OCI-LY7 (cell line): ENCODE data around the gene COL11A2. TPM values are rescaled to one million over a fixed set of nuclear protein-coding genes. Genes with fewer than 3 reads are reported as not detected.

ENCODE experiments used
- BruUV-seq: library from RNA; stranded (reverse); fragments of 400-500 nt; replicated peaks from 2 replicates; lab custom pipeline; 2021; lab: Mats Ljungman, UMichigan
- CTCF ChIA-PET: fragments of 300-600 bp; sonication (Branson Sonifier 250); formaldehyde crosslinking; loops from one replicate; lab custom pipeline; 2022; ENCODE audit warnings: antibody characterized with exemption; ENCODE audit not compliant: unreplicated experiment; lab: Charles Lee
- POLR2A ChIA-PET: fragments of 300-600 bp; sonication (Branson Sonifier 250); formaldehyde crosslinking; loops from one replicate; lab custom pipeline; 2022; ENCODE audit warnings: antibody characterized with exemption; lab: Charles Lee
- DNase-seq: peaks from one replicate; pipeline ENCODE4 v3.0.0-alpha.2; 2015; ENCODE audit warnings: low spot score
- H2AFZ ChIP-seq: fragments of 200-600 bp; sonication (generic), shearing (Covaris generic); 2 replicates; pipeline ENCODE4 v1.6.1; 2014; ENCODE audit warnings: mild to moderate bottlenecking, antibody characterized with exemption, low read length, moderate library complexity
- H3K27ac ChIP-seq: fragments of 200-600 bp; sonication (generic); 2 replicates; pipeline ENCODE4 v1.5.1; 2014; ENCODE audit warnings: mixed run types, low read depth, mild to moderate bottlenecking, moderate library complexity, low read length, inconsistent platforms; ENCODE audit not compliant: poor library complexity, severe bottlenecking
- H3K36me3 ChIP-seq: fragments of 200-600 bp; sonication (generic); 2 replicates; pipeline ENCODE4 v1.6.1; 2014; ENCODE audit warnings: mild to moderate bottlenecking, antibody characterized with exemption, low read length, moderate library complexity, mixed read lengths; ENCODE audit not compliant: insufficient read depth
- H3K4me1 ChIP-seq: fragments of 200-600 bp; sonication (generic); 2 replicates; pipeline ENCODE4 v1.5.1; 2014; ENCODE audit warnings: mild to moderate bottlenecking, low read length; ENCODE audit not compliant: insufficient read depth, poor library complexity, severe bottlenecking
- H3K4me2 ChIP-seq: fragments of 200-600 bp; sonication (generic); 2 replicates; pipeline ENCODE4 v1.6.1; 2014; ENCODE audit warnings: mild to moderate bottlenecking, low read length
- H3K4me3 ChIP-seq: fragments of 200-600 bp; sonication (generic); 2 replicates; pipeline ENCODE4 v1.5.1; 2014; ENCODE audit warnings: mild to moderate bottlenecking, low read depth, low read length; ENCODE audit not compliant: poor library complexity, severe bottlenecking
- H3K79me2 ChIP-seq: fragments of 200-600 bp; sonication (generic); 2 replicates; pipeline ENCODE4 v1.6.1; 2016; ENCODE audit warnings: low read depth, mild to moderate bottlenecking, low read length, moderate library complexity, mixed read lengths; ENCODE audit not compliant: insufficient read depth
- H3K9me2 ChIP-seq: fragments of 200-600 bp; sonication (generic); 2 replicates; pipeline ENCODE4 v1.6.1; 2016; ENCODE audit warnings: mild to moderate bottlenecking, low read length, mixed read lengths; ENCODE audit not compliant: insufficient read depth
- H3K9me3 ChIP-seq: fragments of 200-600 bp; sonication (generic); 2 replicates; pipeline ENCODE4 v1.6.1; 2014; ENCODE audit warnings: mild to moderate bottlenecking, mixed run types, low read length, mixed read lengths
- H4K20me1 ChIP-seq: fragments of 200-600 bp; sonication (generic); 2 replicates; pipeline ENCODE4 v1.6.1; 2014; ENCODE audit warnings: mild to moderate bottlenecking, antibody characterized with exemption, low read length, moderate library complexity, mixed read lengths; ENCODE audit not compliant: insufficient read depth
- CTCF ChIP-seq: fragments of 200-600 bp; sonication (generic); conservative IDR thresholded peaks from 2 replicates; pipeline ENCODE4 v1.5.1; 2014; ENCODE audit warnings: mild to moderate bottlenecking, antibody characterized with exemption, low read length, moderate library complexity, mixed read lengths
- EZH2phosphoT487 ChIP-seq: fragments of 200-600 bp; sonication (generic); IDR thresholded peaks from 2 replicates; pipeline ENCODE4 v1.6.1; 2018; ENCODE audit warnings: low read depth, borderline replicate concordance, mild to moderate bottlenecking, mixed run types, antibody characterized with exemption, low read length, moderate library complexity, mixed read lengths
- intact Hi-C: fragments of 100-400 bp; cut with micrococcal nuclease; formaldehyde crosslinking; loops from one replicate; pipeline ENCODE4 v1.10.0; 2022; ENCODE audit not compliant: unreplicated experiment
- total RNA-seq, 2 experiments: library from RNA; depleted of rRNA in 1 of 2; stranded (reverse); fragments of >200 nt in 1 of 2; shearing (Covaris generic) in 1 of 2; gene quantifications; 2 replicates each; pipeline ENCODE4 v1.2.3, GENCODE V29; 2014 to 2022

Gene COL11A2
- total RNA-seq, 2 experiments from 2014 or later, result 4.5 to 5.2 TPM

- peaks cover 8% of the 10 kb centered on the region; the same call in 1 of the 2 replicates for H3K36me3 ChIP-seq
- H3K9me2 ChIP-seq, result no peaks in the 10 kb centered on the region
- no peaks in the 10 kb centered on the region for H3K9me3 ChIP-seq
- no peak for DNase-seq
- H3K4me2 ChIP-seq, result no peak overlapping the region
- no peak overlapping the region for H3K27ac ChIP-seq
- H3K4me1 ChIP-seq, result peaks cover 24% of the 10 kb centered on the region
- POLR2A ChIA-PET, result no interaction called here
- peaks cover 6% of the 10 kb centered on the region; the same call in 1 of the 2 replicates for H3K79me2 ChIP-seq
- H3K4me3 ChIP-seq, result no peak overlapping the region
- no peaks in the 10 kb centered on the region for H4K20me1 ChIP-seq
- CTCF ChIA-PET, result no interaction called here
- no peak for TF ChIP-seq EZH2phosphoT487
- TF ChIP-seq CTCF, result peak; percentile 33; the same call in 1 of the 2 replicates
- intact Hi-C loops, result no loop called here
- no TSS peak for BruUV-seq
- no peak overlapping the region for H2AFZ ChIP-seq
Measured at GRCh38 chr6:33211666-33212422, 19.6 kb upstream of the COL11A2 start.

- ChIA-PET CTCF (no interaction called here), POLR2A (no interaction called here)
- H3K79me2 ChIP-seq, result peaks cover 6% of the 10 kb centered on the region; the same call in 1 of the 2 replicates
- no peak overlapping the region for H3K4me2 ChIP-seq
- intact Hi-C loops, result no loop called here
- H3K9me2 ChIP-seq, result no peaks in the 10 kb centered on the region
- no peak for DNase-seq
- H3K27ac ChIP-seq, result no peak overlapping the region
- no peaks in the 10 kb centered on the region for H4K20me1 ChIP-seq
- TF ChIP-seq EZH2phosphoT487, result no peak
- no peak for TF ChIP-seq CTCF
- H3K36me3 ChIP-seq, result peaks cover 8% of the 10 kb centered on the region; the same call in 1 of the 2 replicates
- no TSS peak for BruUV-seq
- H3K4me1 ChIP-seq, result peaks cover 23% of the 10 kb centered on the region
- no peak overlapping the region for H3K4me3 ChIP-seq
- H3K9me3 ChIP-seq, result no peaks in the 10 kb centered on the region
- no peak overlapping the region for H2AFZ ChIP-seq
Measured at GRCh38 chr6:33211136-33211535, 18.9 kb upstream of the COL11A2 start.

GRCh38 chr6:33209856-33210255 lies 17.6 kb upstream of the COL11A2 start:
- Histone ChIP-seq H3K27ac (no peak overlapping the region), H3K4me1 (peaks cover 28% of the 10 kb centered on the region), H3K4me2 (no peak overlapping the region), H4K20me1 (no peaks in the 10 kb centered on the region), H2AFZ (no peak overlapping the region), H3K9me3 (no peaks in the 10 kb centered on the region), H3K36me3 (peaks cover 8% of the 10 kb centered on the region; the same call in 1 of the 2 replicates), H3K9me2 (no peaks in the 10 kb centered on the region), H3K4me3 (no peak overlapping the region), H3K79me2 (peaks cover 6% of the 10 kb centered on the region; the same call in 1 of the 2 replicates)
- intact Hi-C loops, result loop anchor here (10.0 kb wide), 1 partner anchor 205 kb away; the partner anchor contains the start of genes CUTA and PHF1
- CTCF ChIA-PET, result no interaction called here
- POLR2A ChIA-PET, result interaction anchor here (1.4 to 1.5 kb wide), 2 partner anchors 17 to 22 kb away, joined by 3 to 4 read pairs; no protein-coding TSS in a partner anchor
- DNase-seq, result no peak
- TF ChIP-seq CTCF (no peak), EZH2phosphoT487 (no peak)
- no TSS peak for BruUV-seq
